ENCODE data around the gene KRT24. TPM values are rescaled to one million over a fixed set of nuclear protein-coding genes. Genes with fewer than 3 reads are reported as not detected.

The KRT24 gene
- total RNA-seq, 4 donors from 2014 or later, result 0.20 TPM; not detected in 3

DNA sequence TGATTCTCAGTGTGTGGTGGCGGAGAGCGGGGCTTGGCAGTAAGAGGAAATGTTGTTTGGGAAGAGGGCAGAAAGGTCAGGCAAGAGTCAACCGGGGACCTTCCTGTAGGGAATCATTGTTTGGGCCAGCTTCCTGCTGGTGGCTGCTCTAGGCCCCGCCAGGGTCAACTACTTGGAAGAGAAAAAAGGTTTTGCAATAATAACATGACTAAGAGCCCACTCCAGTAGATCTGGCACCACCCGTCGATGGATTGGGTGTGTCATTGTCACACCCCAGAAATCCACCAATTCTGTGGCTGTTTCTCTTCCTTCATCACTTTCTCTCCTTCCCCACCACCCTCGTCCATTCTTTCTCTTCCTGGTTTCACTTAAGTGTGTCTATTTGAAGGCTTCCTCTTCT is 4.2 kb upstream of the KRT24 start:
- no peaks in the 10 kb centered on the region for H3K36me3 ChIP-seq
- DNase-seq (ENCODE audit: low spot score in 2 of 2), result peak; percentile 39 to 69
- TF ChIP-seq, protein P1, sequence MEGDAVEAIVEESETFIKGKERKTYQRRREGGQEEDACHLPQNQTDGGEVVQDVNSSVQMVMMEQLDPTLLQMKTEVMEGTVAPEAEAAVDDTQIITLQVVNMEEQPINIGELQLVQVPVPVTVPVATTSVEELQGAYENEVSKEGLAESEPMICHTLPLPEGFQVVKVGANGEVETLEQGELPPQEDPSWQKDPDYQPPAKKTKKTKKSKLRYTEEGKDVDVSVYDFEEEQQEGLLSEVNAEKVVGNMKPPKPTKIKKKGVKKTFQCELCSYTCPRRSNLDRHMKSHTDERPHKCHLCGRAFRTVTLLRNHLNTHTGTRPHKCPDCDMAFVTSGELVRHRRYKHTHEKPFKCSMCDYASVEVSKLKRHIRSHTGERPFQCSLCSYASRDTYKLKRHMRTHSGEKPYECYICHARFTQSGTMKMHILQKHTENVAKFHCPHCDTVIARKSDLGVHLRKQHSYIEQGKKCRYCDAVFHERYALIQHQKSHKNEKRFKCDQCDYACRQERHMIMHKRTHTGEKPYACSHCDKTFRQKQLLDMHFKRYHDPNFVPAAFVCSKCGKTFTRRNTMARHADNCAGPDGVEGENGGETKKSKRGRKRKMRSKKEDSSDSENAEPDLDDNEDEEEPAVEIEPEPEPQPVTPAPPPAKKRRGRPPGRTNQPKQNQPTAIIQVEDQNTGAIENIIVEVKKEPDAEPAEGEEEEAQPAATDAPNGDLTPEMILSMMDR (IDR thresholded peaks at IDR 0.05), result no peak
- TF ChIP-seq EP300 (IDR thresholded peaks at IDR 0.05), result peak in 1 of 2 donors; percentile 80
- TF ChIP-seq POLR2A (IDR thresholded peaks at IDR 0.05), result no peak
- H3K4me1 ChIP-seq, result peaks cover 0 to 13% (median 0%) of the 10 kb centered on the region in 4 donors
- H3K27me3 ChIP-seq, result no peaks in the 10 kb centered on the region
- H3K27ac ChIP-seq, result peak overlapping the region in 3 of 4 donors; percentile 2 to 80 (median 56)
- H3K9me3 ChIP-seq, result no peaks in the 10 kb centered on the region
- no peak overlapping the region for H3K4me3 ChIP-seq
- 29 to 34% methylated on average over 7 of the region's 7 CpGs for WGBS, 2 donors

DNA sequence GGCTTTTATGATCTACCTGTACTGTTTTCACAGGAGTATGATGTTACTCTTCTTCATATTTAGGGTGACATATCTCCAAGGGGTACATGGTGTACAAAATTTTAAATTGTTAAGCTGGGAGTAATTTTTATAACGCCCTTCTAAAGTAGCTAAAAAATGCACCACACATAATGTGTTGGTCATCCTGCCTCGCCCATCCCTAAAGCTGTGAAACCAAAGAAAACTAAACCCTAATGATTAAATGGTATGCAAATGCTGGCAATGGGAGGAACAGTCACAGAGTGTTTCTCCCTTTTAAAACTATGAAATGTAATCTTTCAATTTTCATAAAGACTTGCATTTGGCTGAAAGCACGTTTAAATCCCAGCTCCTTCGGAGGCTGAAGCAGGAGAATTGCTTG is 2.0 kb upstream of the KRT24 start:
- Histone ChIP-seq H3K27ac (no peak overlapping the region), H3K4me1 (peaks cover 0 to 15% (median 0%) of the 10 kb centered on the region in 4 donors), H3K36me3 (no peaks in the 10 kb centered on the region), H3K27me3 (no peaks in the 10 kb centered on the region), H3K9me3 (no peaks in the 10 kb centered on the region), H3K4me3 (no peak overlapping the region)
- DNase-seq (ENCODE audit: low spot score in 2 of 2), result no peak
- 59 to 60% methylated on average over 4 of the region's 4 CpGs for WGBS, 2 donors
- TF ChIP-seq, protein P1 (IDR thresholded peaks at IDR 0.05), result no peak
- TF ChIP-seq POLR2A (IDR thresholded peaks at IDR 0.05) (no peak), EP300 (IDR thresholded peaks at IDR 0.05) (no peak)

DNA sequence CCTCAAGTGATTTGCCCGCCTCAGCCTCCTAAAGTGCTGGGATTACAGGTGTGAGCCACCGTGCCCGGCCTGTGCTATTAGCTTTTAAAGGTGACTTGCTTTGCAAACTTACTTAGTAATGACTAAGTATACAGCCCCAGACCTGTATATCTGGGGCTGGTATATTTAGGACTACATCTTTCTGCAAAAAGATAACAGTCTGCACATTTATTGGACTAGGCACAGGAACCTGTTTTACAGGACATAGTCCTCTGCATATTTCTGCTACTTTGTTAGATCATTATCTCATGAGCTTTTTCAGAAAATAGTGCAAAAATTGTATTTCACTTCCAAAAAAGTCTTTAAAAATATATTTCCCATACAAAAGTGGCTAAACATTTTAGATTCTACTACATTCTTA is 1.3 kb downstream of the KRT24 start:
- H3K36me3 ChIP-seq, result no peaks in the 10 kb centered on the region
- no peak for TF ChIP-seq POLR2A (IDR thresholded peaks at IDR 0.05)
- TF ChIP-seq EP300 (IDR thresholded peaks at IDR 0.05), result no peak
- TF ChIP-seq, protein P1 (IDR thresholded peaks at IDR 0.05), result no peak
- no peak for DNase-seq (ENCODE audit: low spot score in 2 of 2)
- H3K27ac ChIP-seq, result no peak overlapping the region
- 93 to 95% methylated on average over 3 of the region's 3 CpGs for WGBS, 2 donors
- no peaks in the 10 kb centered on the region for H3K9me3 ChIP-seq
- H3K27me3 ChIP-seq, result peaks cover 0 to under 1% of the 10 kb centered on the region in 2 donors
- H3K4me1 ChIP-seq, result peaks cover 0 to 26% (median 0%) of the 10 kb centered on the region in 4 donors
- H3K4me3 ChIP-seq, result no peak overlapping the region

DNA sequence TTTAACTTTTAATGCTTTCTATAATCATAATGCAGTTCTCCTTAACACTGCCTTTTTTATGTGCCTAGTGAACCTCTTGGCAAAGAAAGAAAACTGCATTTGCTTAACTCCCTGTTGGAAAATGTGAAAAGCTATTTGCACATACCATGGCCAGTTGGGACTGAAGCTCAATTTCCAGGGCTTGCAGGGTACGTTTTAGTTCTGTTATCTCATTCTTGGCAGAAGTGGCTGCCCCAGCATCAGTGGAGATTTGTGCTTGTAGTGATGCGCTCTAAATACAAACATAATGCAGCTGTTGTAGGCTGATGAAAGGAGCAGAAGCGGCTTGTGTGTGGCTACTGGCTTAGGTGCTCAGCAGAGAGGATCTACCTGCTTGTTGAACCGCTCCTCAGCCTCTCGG is 3.7 kb downstream of the KRT24 start:
- H3K27ac ChIP-seq, result peak overlapping the region in 2 of 4 donors; percentile 7 to 52
- no peaks in the 10 kb centered on the region for H3K36me3 ChIP-seq
- WGBS, 2 donors, result 42 to 51% methylated on average over 5 of the region's 5 CpGs
- peaks cover 0 to 28% (median 0%) of the 10 kb centered on the region in 4 donors for H3K4me1 ChIP-seq
- TF ChIP-seq, protein P1 (IDR thresholded peaks at IDR 0.05), result no peak
- TF ChIP-seq POLR2A (IDR thresholded peaks at IDR 0.05) (no peak), EP300 (IDR thresholded peaks at IDR 0.05) (no peak)
- no peaks in the 10 kb centered on the region for H3K9me3 ChIP-seq
- no peak overlapping the region for H3K4me3 ChIP-seq
- peak in 1 of 2 donors; percentile 24 for DNase-seq (ENCODE audit: low spot score in 2 of 2)
- peaks cover 0 to 7% of the 10 kb centered on the region in 2 donors for H3K27me3 ChIP-seq

DNA sequence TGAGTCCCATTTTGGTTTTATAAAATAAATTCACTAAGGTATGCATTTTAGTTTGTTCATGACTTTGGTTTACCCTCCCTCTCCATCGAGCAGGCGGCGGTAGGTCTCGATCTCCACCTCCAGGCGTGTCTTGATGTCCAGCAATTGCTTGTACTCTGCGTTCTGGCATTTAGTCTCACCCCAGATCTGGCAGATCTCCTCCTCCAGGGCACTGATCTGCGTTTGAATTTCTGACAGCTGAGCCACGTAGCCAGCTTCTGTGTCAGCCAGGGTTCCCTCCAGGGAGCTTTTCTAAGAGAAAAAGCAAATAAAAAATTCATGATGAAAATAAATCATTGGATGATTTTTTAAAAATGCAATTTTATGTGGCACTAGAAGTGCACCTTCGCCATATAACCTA is 4.2 kb downstream of the KRT24 start:
- DNase-seq (ENCODE audit: low spot score in 2 of 2), result peak; percentile 32 to 54
- peaks cover 0 to 7% of the 10 kb centered on the region in 2 donors for H3K27me3 ChIP-seq
- peak overlapping the region in 1 of 4 donors; percentile 68 for H3K27ac ChIP-seq
- TF ChIP-seq, protein P1 (IDR thresholded peaks at IDR 0.05), result peak in 1 of 5 experiments; percentile 22
- TF ChIP-seq POLR2A (IDR thresholded peaks at IDR 0.05) (no peak), EP300 (IDR thresholded peaks at IDR 0.05) (peak in 1 of 2 donors; percentile 45)
- H3K4me1 ChIP-seq, result peaks cover 0 to 28% (median 0%) of the 10 kb centered on the region in 4 donors
- H3K4me3 ChIP-seq, result no peak overlapping the region
- no peaks in the 10 kb centered on the region for H3K36me3 ChIP-seq
- 57 to 61% methylated on average over 9 of the region's 9 CpGs for WGBS, 2 donors
- no peaks in the 10 kb centered on the region for H3K9me3 ChIP-seq
